Endothelial cell of umbilical vein (primary cell): ENCODE data around the gene MICB. TPM values are rescaled to one million over a fixed set of nuclear protein-coding genes. Genes with fewer than 3 reads are reported as not detected.
"Not testable (repeated sequence)": the region's sequence is repeated elsewhere in the genome, so short reads cannot be mapped to it uniquely, and the experiment has no call there.

Experiments
- BruUV-seq: library from RNA; stranded (reverse); fragments of 400-500 nt; replicated peaks from 2 replicates; lab custom pipeline; 2021; lab: Mats Ljungman, UMichigan
- CTCF ChIA-PET: fragments of 300-600, 350-600 bp; sonication (Branson Sonifier 250); formaldehyde crosslinking; loops from one replicate; lab custom pipeline; 2021; ENCODE audit warnings: antibody characterized with exemption, inconsistent platforms; lab: Charles Lee
- POLR2A ChIA-PET: fragments of 300-600, 350-600 bp; sonication (Branson Sonifier 250); formaldehyde crosslinking; loops from one replicate; lab custom pipeline; 2021; ENCODE audit warnings: antibody characterized with exemption, inconsistent platforms; lab: Charles Lee
- DNase-seq: peaks from one replicate; pipeline ENCODE4 v3.0.0-alpha.2; 2011; ENCODE audit warnings: low read depth, low spot score
- FAIRE-seq: peaks from 2 replicates; lab custom pipeline; 2011; peaks lifted over from hg19 to GRCh38; lab: Jason Lieb, UNC
- H2AFZ ChIP-seq: 2 replicates; pipeline ENCODE4 v1.6.0; 2012; ENCODE audit warnings: low read depth, low read length, control low read depth, inconsistent platforms
- H3K27ac ChIP-seq: 2 replicates; pipeline ENCODE4 v1.5.1; 2011; ENCODE audit warnings: low read depth, mild to moderate bottlenecking, control low read depth, low read length, moderate library complexity; ENCODE audit not compliant: insufficient read depth
- H3K27me3 ChIP-seq, 2 experiments: 2 replicates each; pipeline versions ENCODE4 v1.6.0 to v1.6.1; 2011; ENCODE audit warnings: low read length in 2 of 2, mixed read lengths in 1 of 2; ENCODE audit not compliant: control insufficient read depth in 2 of 2, insufficient read depth in 2 of 2
- H3K36me3 ChIP-seq, 2 experiments: 2 replicates in 1 of 2; 3 replicates in 1 of 2; pipeline ENCODE4 v1.5.1; 2011; ENCODE audit warnings: low read length in 2 of 2, mild to moderate bottlenecking in 1 of 2, moderate library complexity in 1 of 2; ENCODE audit not compliant: control insufficient read depth in 2 of 2, insufficient read depth in 2 of 2; ENCODE audit errors: extremely low read depth in 1 of 2
- H3K4me1 ChIP-seq: 3 replicates; pipeline ENCODE4 v1.5.1; 2011; ENCODE audit warnings: mild to moderate bottlenecking, low read length; ENCODE audit not compliant: control insufficient read depth, insufficient read depth; ENCODE audit errors: extremely low read depth
- H3K4me2 ChIP-seq: 2 replicates; pipeline ENCODE4 v1.6.1; 2011; ENCODE audit warnings: low read length, control low read depth, mixed read lengths; ENCODE audit not compliant: insufficient read depth
- H3K4me3 ChIP-seq, 3 experiments: fragments of 200-600 bp in 1 of 3; sonication (generic), shearing (Covaris generic) in 1 of 3; replicated peaks in 1 of 3; 2 replicates each; pipeline ENCODE4 v1.5.1; 2011 to 2016; ENCODE audit warnings: control low read depth in 3 of 3, low read length in 3 of 3, mild to moderate bottlenecking in 2 of 3, inconsistent platforms in 1 of 3, low read depth in 1 of 3, moderate library complexity in 1 of 3; ENCODE audit not compliant: insufficient read depth in 1 of 3
- H3K79me2 ChIP-seq: 2 replicates; pipeline ENCODE4 v1.6.0; 2012; ENCODE audit warnings: low read length, inconsistent platforms; ENCODE audit not compliant: control insufficient read depth, insufficient read depth
- H3K9ac ChIP-seq: replicated peaks from 2 replicates; pipeline ENCODE3; 2011; ENCODE audit warnings: low read length, control low read depth; ENCODE audit not compliant: insufficient read depth; ENCODE audit errors: extremely low read depth
- H3K9me1 ChIP-seq: replicated peaks from 3 replicates; pipeline ENCODE4 v1.6.0; 2011; ENCODE audit warnings: mild to moderate bottlenecking, low read length; ENCODE audit not compliant: control insufficient read depth, insufficient read depth; ENCODE audit errors: extremely low read depth
- H3K9me3 ChIP-seq: replicated peaks from 2 replicates; pipeline ENCODE4 v1.5.1; 2012; ENCODE audit warnings: low read length, inconsistent platforms; ENCODE audit not compliant: control insufficient read depth, insufficient read depth
- H4K20me1 ChIP-seq: replicated peaks from 2 replicates; pipeline ENCODE3; 2011; ENCODE audit warnings: mild to moderate bottlenecking, low read length; ENCODE audit not compliant: control insufficient read depth, insufficient read depth; ENCODE audit errors: extremely low read depth
- GATA2 ChIP-seq: IDR thresholded peaks from 2 replicates; pipeline ENCODE4 v1.7.0; 2011; ENCODE audit warnings: low read depth, mild to moderate bottlenecking, moderate library complexity, mixed read lengths, low read length; ENCODE audit not compliant: insufficient read length, insufficient read depth
- MYC ChIP-seq: IDR thresholded peaks from one replicate; pipeline ENCODE4 v1.6.1; 2011; ENCODE audit warnings: mild to moderate bottlenecking, low read depth, low read length
- dilution Hi-C: fragments of 300-500 bp; cut with MboI; formaldehyde crosslinking; loops from one replicate; pipeline ENCODE4 v1.15.0; 2019; ENCODE audit warnings: low sequenced_read_pairs; ENCODE audit not compliant: extremely low pct_ligation_motif_present
- intact Hi-C: fragments of 100-400 bp; cut with micrococcal nuclease; formaldehyde crosslinking; loops from one replicate; pipeline ENCODE4 v1.10.0; 2022
- polyA plus RNA-seq, 4 experiments: library from polyadenylated mRNA; depleted of rRNA in 3 of 4; stranded (reverse) in 3 of 4; unstranded in 1 of 4; fragments of >200 nt; gene quantifications; 2 replicates each; pipeline versions ENCODE4 v1.2.1 to v1.2.3, GENCODE V29; 2011 to 2012; ENCODE audit warnings: missing spikeins in 1 of 4
- total RNA-seq: library from RNA; stranded (reverse); gene quantifications from 2 replicates; pipeline ENCODE4 v1.2.3, GENCODE V29; 2021

Gene MICB
- total and polyA plus RNA-seq, 2 donors (not counting 3 experiments of a cell fraction or from before 2014, with no cell fraction given): 32.8 to 36.3 TPM

DNA sequence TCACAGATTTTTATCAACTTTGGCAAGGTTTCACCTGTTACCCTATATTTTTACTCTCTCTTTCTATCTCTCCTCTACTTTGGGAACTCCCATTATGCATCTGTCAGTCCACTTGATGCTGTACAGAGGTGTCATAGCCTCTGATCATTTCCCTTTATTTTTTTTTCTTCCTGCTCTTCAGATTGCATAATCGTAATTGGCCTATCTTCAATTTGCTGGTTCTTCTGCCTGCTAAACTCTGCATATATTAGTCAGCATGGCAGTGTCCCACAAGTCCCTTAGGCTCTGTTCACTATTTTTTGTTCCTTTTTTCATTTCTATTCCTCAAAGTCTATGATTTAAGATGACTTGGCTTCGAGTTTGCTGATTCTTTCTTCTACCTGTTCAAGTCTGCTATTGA is 44.7 kb upstream of the MICB start:
- DNase-seq (no peak), FAIRE-seq (no peak)
- intact Hi-C loops (no loop called here), dilution Hi-C loops (no loop called here)
- Histone ChIP-seq H2AFZ (no peak overlapping the region), H3K9me1 (no peaks in the 10 kb centered on the region), H3K4me3 (no peak overlapping the region), H3K36me3 (no peaks in the 10 kb centered on the region), H3K27ac (no peak overlapping the region), H3K27me3 (peaks cover 17 to 43% of the 10 kb centered on the region in 2 experiments), H3K4me1 (no peaks in the 10 kb centered on the region), H4K20me1 (no peaks in the 10 kb centered on the region), H3K9me3 (no peaks in the 10 kb centered on the region), H3K4me2 (no peak overlapping the region), H3K9ac (no peak overlapping the region), H3K79me2 (no peaks in the 10 kb centered on the region)
- no TSS peak for BruUV-seq
- TF ChIP-seq MYC: no peak
- no peak for TF ChIP-seq GATA2
- ChIA-PET CTCF (interaction anchor here (2.3 kb wide), 1 partner anchor 11 kb away, joined by 12 read pairs; no protein-coding TSS in a partner anchor), POLR2A (no interaction called here)

DNA sequence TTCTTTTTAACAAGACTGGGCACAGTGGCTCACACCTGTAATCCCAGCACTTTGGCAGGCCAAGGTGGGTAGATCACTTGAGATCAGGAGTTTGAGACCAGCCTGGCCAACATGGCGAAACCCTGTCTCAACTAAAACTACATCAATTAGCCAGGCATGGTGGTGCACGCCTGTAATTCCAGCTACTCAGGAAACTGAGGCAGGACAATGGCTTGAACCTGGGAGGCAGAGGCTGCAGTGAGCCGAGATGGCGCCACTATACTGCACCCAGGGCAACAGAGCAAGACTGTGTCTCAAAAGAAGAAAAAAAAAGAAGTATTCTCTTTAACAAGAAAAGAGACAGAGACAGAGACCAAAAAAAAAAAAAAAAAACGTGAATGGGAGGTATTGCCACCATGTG is 38.1 kb upstream of the MICB start:
- H3K27ac ChIP-seq, H3K36me3 ChIP-seq, H3K4me3 ChIP-seq, CTCF ChIA-PET, H3K4me2 ChIP-seq, dilution Hi-C loops, H3K79me2 ChIP-seq, H4K20me1 ChIP-seq, H3K9me3 ChIP-seq, H3K9me1 ChIP-seq, BruUV-seq, intact Hi-C loops, FAIRE-seq, DNase-seq, H3K9ac ChIP-seq, POLR2A ChIA-PET, H2AFZ ChIP-seq, H3K4me1 ChIP-seq: not testable (repeated sequence)
- H3K27me3 ChIP-seq: peaks cover 13 to 18% of the 10 kb centered on the region in 2 experiments
